Esophagus (tissue), 2 donors: ENCODE results near the gene NYNRIN. TPM values are rescaled to one million over a fixed set of nuclear protein-coding genes. Genes with fewer than 3 reads are reported as not detected.
"Not testable (repeated sequence)": the region's sequence is repeated elsewhere in the genome, so short reads cannot be mapped to it uniquely, and the experiment has no call there.

Experiments
- H3K27ac ChIP-seq, 2 donors: one replicate each; pipeline ENCODE4 v1.5.1; 2013; ENCODE audit warnings: low read depth in 2 of 2, mild to moderate bottlenecking in 2 of 2, inconsistent platforms in 1 of 2, low read length in 1 of 2, moderate library complexity in 1 of 2
- H3K27me3 ChIP-seq, 2 donors: one replicate each; pipeline ENCODE4 v1.6.1; 2013; ENCODE audit warnings: low read length in 2 of 2, control low read depth in 1 of 2, mild to moderate bottlenecking in 1 of 2; ENCODE audit not compliant: insufficient read depth in 2 of 2, control insufficient read depth in 1 of 2
- H3K36me3 ChIP-seq, 2 donors: one replicate each; pipeline ENCODE4 v1.6.1; 2013; ENCODE audit warnings: low read length in 1 of 2; ENCODE audit not compliant: control insufficient read depth in 2 of 2, insufficient read depth in 2 of 2
- H3K4me1 ChIP-seq, 2 donors: one replicate each; pipeline ENCODE4 v1.6.1; 2013; ENCODE audit warnings: low read length in 1 of 2; ENCODE audit not compliant: control insufficient read depth in 2 of 2, insufficient read depth in 2 of 2
- H3K4me3 ChIP-seq, 2 donors: one replicate each; pipeline ENCODE4 v1.5.1; 2013; ENCODE audit warnings: low read length in 2 of 2, mild to moderate bottlenecking in 2 of 2, low read depth in 1 of 2, moderate library complexity in 1 of 2
- H3K9me3 ChIP-seq, 2 donors: one replicate each; pipeline ENCODE4 v1.6.1; 2013; ENCODE audit warnings: mild to moderate bottlenecking in 2 of 2, low read depth in 1 of 2, low read length in 1 of 2, moderate library complexity in 1 of 2; ENCODE audit not compliant: control insufficient read depth in 2 of 2, insufficient read depth in 1 of 2
- WGBS, 2 donors: extraction: QIAGEN DNeasy Blood & Tissue Kit; methylation state at CpG; one replicate each; pipeline ENCODE4 v1.1.7; 2013; 5-methylcytosine and 5-hydroxymethylcytosine counted together
- polyA plus RNA-seq, 2 donors: library from polyadenylated mRNA; stranded (reverse); fragments of 200-250 nt; gene quantifications; one replicate each; pipeline ENCODE4 v1.2.3, GENCODE V29; 2013
- donor health status: healthy with polysubstance abuse.
- donor health status: Bipolar disorder and iron deficiency.

The NYNRIN gene
- polyA plus RNA-seq, 2 donors = 4.8 to 5.6 TPM

DNA sequence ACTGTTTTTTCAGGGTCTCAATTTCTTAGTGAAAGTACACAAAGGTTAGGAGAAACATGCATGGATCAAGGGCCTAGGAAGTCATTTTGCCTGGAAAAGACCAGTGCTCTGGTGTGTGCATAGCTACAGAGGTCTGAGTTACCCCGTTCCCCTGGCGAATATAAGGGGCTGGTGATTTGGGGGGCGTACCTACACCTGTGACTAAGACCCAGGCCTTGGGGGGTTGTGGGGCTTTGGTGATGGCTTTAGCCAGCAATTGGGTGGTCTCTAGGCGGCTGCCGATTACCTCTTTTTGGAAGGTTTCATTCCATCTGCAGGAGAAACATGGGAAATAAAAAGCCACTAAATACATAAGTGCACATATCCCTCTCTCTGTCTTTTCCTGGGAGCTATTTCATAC is 42.7 kb downstream of the NYNRIN start:
- Histone ChIP-seq H3K4me1 (peaks cover 0 to 2% of the 10 kb centered on the region in 2 donors), H3K27me3 (no peaks in the 10 kb centered on the region)

GRCh38 chr14:24441904-24442239 is 43.1 kb downstream of the NYNRIN start:
- H3K36me3 ChIP-seq = peaks cover 6 to 28% of the 10 kb centered on the region in 2 donors
- H3K27me3 ChIP-seq = no peaks in the 10 kb centered on the region
- H3K27ac ChIP-seq = peak overlapping the region; percentile 100
- H3K9me3 ChIP-seq = no peaks in the 10 kb centered on the region
- peak overlapping the region; percentile 69 to 72 for H3K4me3 ChIP-seq
- 1 to 2% methylated on average over 11 to 12 of the region's 12 CpGs for WGBS, 2 donors
- H3K4me1 ChIP-seq = peaks cover 0 to 2% of the 10 kb centered on the region in 2 donors

More for the DNA sequence above, 42.7 kb downstream of the NYNRIN start:
- 45 to 60% methylated on average over 5 of the region's 5 CpGs for WGBS, 2 donors
- H3K36me3 ChIP-seq = peaks cover 6 to 29% of the 10 kb centered on the region in 2 donors
- H3K27ac ChIP-seq = peak overlapping the region; percentile 100
- H3K9me3 ChIP-seq = no peaks in the 10 kb centered on the region
- peak overlapping the region in 1 of 2 donors; percentile 69 for H3K4me3 ChIP-seq

GRCh38 chr14:24442240-24443052 is 43.6 kb downstream of the NYNRIN start, which contains the start of gene SDR39U1:
TSS of gene SDR39U1 (minus strand) at chr14:24442776. CDS start at chr14:24442769, 7 bp downstream.
- H3K27me3 ChIP-seq = no peaks in the 10 kb centered on the region
- peak within 1 kb of the TSS; percentile 69 to 72 for H3K4me3 ChIP-seq
- H3K4me1 ChIP-seq = peaks cover 0 to 2% of the 10 kb centered on the region in 2 donors
- H3K9me3 ChIP-seq = no peaks in the 10 kb centered on the region
- peaks cover 3 to 23% of the 10 kb centered on the region in 2 donors for H3K36me3 ChIP-seq
- H3K27ac ChIP-seq = peak within 1 kb of the TSS; percentile 100
- WGBS, 2 donors = 0% methylated on average over 51 to 52 of the region's 52 CpGs

DNA sequence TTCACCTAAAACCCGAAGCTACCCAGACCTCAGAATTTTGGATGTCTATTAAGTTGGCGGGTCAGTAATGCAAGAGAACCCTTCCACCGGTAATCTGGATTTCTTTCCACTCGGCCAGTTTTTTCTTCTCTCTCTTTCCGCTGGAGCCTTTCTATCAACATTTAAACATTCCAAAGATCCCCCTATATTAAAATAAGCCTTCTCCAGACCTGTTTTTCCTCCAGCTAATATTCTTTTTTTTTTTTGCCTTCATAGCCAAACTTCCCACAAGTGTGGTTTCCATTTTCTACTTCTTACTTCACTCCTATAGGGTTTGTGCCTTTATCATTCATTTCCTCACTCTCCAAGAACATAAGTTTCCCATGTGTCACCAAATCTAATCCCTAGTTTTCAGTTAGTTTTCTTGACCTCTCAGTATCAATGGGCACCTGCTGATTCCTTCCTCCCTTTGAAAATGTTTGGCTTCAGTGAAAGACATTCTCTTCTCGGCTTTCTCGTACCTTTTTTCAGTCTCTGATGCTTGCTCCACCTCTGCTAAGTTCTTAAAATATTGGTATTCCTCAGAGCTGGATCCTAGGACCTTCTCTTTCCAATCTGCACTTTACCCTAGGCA is 44.4 kb downstream of the NYNRIN start:
- peak overlapping the region; percentile 69 to 72 for H3K4me3 ChIP-seq
- peaks cover 0 to 17% of the 10 kb centered on the region in 2 donors for H3K36me3 ChIP-seq
- H3K27ac ChIP-seq = peak overlapping the region; percentile 100
- H3K27me3 ChIP-seq = no peaks in the 10 kb centered on the region
- no peaks in the 10 kb centered on the region for H3K9me3 ChIP-seq
- 2 to 7% methylated on average over 7 of the region's 7 CpGs for WGBS, 2 donors
- H3K4me1 ChIP-seq = peaks cover 0 to 2% of the 10 kb centered on the region in 2 donors

GRCh38 chr14:24450828-24451227 is 52.0 kb downstream of the NYNRIN start:
- not testable (repeated sequence) for H3K27me3 ChIP-seq, H3K4me1 ChIP-seq, H3K9me3 ChIP-seq, H3K36me3 ChIP-seq, H3K27ac ChIP-seq, H3K4me3 ChIP-seq
- 71 to 96% methylated on average over 2 of the region's 2 CpGs for WGBS, 2 donors

DNA sequence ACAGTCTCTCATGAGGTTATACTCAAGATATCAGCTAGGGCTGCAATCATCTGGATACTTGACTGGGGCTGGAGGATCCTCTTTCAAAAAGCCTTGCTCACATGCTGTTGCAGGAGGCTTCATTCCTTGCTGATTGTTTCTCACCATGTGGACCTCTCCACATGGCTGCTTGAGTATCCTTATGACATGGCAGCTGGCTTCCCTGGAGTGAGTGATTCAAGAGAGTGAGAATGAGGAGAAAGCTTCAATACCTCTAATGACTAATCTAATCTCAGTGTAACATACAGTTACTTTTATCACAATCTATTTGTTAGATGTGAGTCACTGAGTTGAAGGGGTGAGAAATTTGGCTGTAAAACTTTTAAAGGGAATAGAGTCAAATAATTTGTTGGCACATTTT is 58.2 kb downstream of the NYNRIN start:
- H3K9me3 ChIP-seq = peaks cover 0 to 2% of the 10 kb centered on the region in 2 donors
- H3K4me3 ChIP-seq = no peak overlapping the region
- H3K4me1 ChIP-seq = no peaks in the 10 kb centered on the region
- H3K27me3 ChIP-seq = no peaks in the 10 kb centered on the region
- peaks cover 0 to 3% of the 10 kb centered on the region in 2 donors for H3K36me3 ChIP-seq
- H3K27ac ChIP-seq = no peak overlapping the region

DNA sequence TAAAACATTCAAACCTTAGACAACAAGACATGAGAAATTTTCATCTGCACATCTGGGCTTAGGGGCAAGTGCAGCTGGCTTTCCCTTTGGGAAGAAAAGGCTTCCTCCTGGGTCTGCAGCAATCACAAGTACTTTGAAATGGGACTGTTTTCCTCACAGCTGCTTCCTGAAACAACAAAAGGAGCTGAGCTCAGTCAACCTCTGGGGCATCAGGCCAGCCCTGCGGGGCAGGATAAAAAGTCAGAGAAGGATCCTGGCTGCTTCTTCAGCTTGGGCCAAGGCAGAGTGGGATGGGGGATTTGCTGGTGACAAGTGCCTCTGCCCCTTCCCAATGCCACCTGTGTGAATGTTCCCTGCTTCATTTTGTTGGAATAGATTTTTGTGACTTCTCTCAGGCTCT is 59.9 kb downstream of the NYNRIN start:
- H3K27me3 ChIP-seq = no peaks in the 10 kb centered on the region
- H3K4me3 ChIP-seq = no peak overlapping the region
- 72 to 78% methylated on average over 1 of the region's 1 CpG for WGBS, 2 donors
- no peaks in the 10 kb centered on the region for H3K4me1 ChIP-seq
- H3K27ac ChIP-seq = no peak overlapping the region
- peaks cover 0 to 3% of the 10 kb centered on the region in 2 donors for H3K36me3 ChIP-seq
- H3K9me3 ChIP-seq = peaks cover 0 to 2% of the 10 kb centered on the region in 2 donors

DNA sequence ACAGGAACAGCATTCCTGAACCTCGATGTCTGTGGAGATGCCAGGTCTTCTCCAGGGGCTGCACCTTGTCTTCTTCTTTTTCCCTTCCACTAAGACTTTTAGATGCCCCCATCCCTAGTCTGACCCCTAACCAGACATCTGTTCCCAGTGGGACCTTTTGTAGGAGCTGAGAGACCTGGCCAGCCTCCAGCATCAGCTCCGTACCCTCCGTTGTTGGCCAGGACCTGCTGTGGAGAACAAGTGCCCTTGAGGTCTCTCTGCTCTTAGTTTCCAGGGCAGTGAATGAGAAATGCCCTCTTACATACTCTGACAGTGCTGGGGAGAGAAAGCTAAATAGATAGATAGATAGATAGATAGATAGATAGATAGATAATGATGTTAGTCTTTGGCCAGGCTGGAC is 60.5 kb downstream of the NYNRIN start:
- Histone ChIP-seq H3K4me1 (no peaks in the 10 kb centered on the region), H3K9me3 (peaks cover 0 to 2% of the 10 kb centered on the region in 2 donors), H3K27ac (no peak overlapping the region), H3K4me3 (no peak overlapping the region), H3K36me3 (peaks cover 0 to 3% of the 10 kb centered on the region in 2 donors), H3K27me3 (no peaks in the 10 kb centered on the region)
- WGBS, 2 donors = 77 to 84% methylated on average over 3 of the region's 3 CpGs

DNA sequence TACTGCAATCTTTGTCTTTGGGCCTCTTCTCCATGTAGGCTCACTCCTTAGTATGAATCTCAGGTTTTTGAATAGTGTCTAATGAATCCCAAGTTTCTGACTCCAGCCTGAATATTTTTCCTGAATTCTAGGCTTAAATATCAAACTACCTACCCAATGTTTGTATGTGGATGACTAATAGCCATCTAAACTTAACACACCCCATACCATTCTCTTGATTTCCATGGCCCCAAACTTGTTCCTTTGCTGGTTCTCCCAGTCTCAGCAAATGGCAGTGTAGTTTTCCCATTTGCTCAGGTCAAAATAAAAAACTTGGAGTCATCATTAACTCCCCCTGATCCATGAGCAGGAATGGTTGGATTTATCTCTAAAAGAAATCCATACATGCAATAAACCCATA is 62.5 kb downstream of the NYNRIN start:
- Histone ChIP-seq H3K36me3 (peaks cover 0 to 3% of the 10 kb centered on the region in 2 donors), H3K4me1 (no peaks in the 10 kb centered on the region), H3K9me3 (peaks cover 0 to 4% of the 10 kb centered on the region in 2 donors), H3K4me3 (no peak overlapping the region), H3K27ac (no peak overlapping the region), H3K27me3 (no peaks in the 10 kb centered on the region)
